Measurements from ENCODE around the gene PPP1R3E.

GRCh38 chr14:23269193-23269592 lies 33.5 kb downstream of the PPP1R3E start:
- TF ChIP-seq, protein P1, sequence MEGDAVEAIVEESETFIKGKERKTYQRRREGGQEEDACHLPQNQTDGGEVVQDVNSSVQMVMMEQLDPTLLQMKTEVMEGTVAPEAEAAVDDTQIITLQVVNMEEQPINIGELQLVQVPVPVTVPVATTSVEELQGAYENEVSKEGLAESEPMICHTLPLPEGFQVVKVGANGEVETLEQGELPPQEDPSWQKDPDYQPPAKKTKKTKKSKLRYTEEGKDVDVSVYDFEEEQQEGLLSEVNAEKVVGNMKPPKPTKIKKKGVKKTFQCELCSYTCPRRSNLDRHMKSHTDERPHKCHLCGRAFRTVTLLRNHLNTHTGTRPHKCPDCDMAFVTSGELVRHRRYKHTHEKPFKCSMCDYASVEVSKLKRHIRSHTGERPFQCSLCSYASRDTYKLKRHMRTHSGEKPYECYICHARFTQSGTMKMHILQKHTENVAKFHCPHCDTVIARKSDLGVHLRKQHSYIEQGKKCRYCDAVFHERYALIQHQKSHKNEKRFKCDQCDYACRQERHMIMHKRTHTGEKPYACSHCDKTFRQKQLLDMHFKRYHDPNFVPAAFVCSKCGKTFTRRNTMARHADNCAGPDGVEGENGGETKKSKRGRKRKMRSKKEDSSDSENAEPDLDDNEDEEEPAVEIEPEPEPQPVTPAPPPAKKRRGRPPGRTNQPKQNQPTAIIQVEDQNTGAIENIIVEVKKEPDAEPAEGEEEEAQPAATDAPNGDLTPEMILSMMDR (IDR thresholded peaks at IDR 0.05) = no peak
- TF ChIP-seq GABPA (IDR thresholded peaks at IDR 0.05; ENCODE audit: low read depth) (no peak), EZH2phosphoT487 (IDR thresholded peaks at IDR 0.05; ENCODE audit: borderline replicate concordance, low read depth) (no peak), GATA2 (CRISPR knock-in tag; IDR thresholded peaks at IDR 0.05) (no peak), EP300 (IDR thresholded peaks at IDR 0.05; ENCODE audit: borderline replicate concordance in 1 of 2, low read depth in 1 of 2, low read length in 1 of 2) (no peak), REST (IDR thresholded peaks at IDR 0.05; ENCODE audit: low read depth, low read length) (no peak)

All from SK-N-SH (cell line).